Transverse colon (tissue), 4 donors: Measurements from ENCODE around the gene FAM187B.

Experiments
- CTCF ChIP-seq, 5 experiments: fragments of 200-600 bp in 3 of 5; fragments of 450-650 bp in 2 of 5; sonication (generic) in 3 of 5; IDR thresholded peaks; 1 replicate in 2 of 5; 2 replicates in 3 of 5; pipeline ENCODE4 v1.5.1; 2016 to 2017; ENCODE audit warnings: antibody characterized with exemption in 5 of 5, inconsistent platforms in 3 of 5, mild to moderate bottlenecking in 2 of 5, moderate library complexity in 1 of 5
- EP300 ChIP-seq: sonication (generic); formaldehyde crosslinking; IDR thresholded peaks from one replicate; pipeline ENCODE4 v1.6.1; 2017; ENCODE audit warnings: antibody characterized with exemption, low read depth
- POLR2A ChIP-seq: fragments of 450-650 bp; IDR thresholded peaks from one replicate; pipeline ENCODE4 v1.6.1; 2016; ENCODE audit warnings: antibody characterized with exemption, mild to moderate bottlenecking, moderate library complexity
- POLR2AphosphoS5 ChIP-seq, 3 donors: sonication (generic); formaldehyde crosslinking; IDR thresholded peaks; one replicate each; pipeline ENCODE4 v1.6.1; 2016; ENCODE audit warnings: antibody characterized with exemption in 3 of 3

GRCh38 chr19:35224681-35225571 lies 3.6 kb downstream of the FAM187B start:
- no peak for TF ChIP-seq CTCF (IDR thresholded peaks at IDR 0.05)
- no peak for TF ChIP-seq EP300
- TF ChIP-seq POLR2AphosphoS5 (IDR thresholded peaks at IDR 0.05): no peak
- no peak for TF ChIP-seq POLR2A
